Effector memory CD4-positive, alpha-beta T cell (primary cell): ENCODE measurements around the gene BCKDHB.
"Not testable (repeated sequence)": the region's sequence is repeated elsewhere in the genome, so short reads cannot be mapped to it uniquely, and the experiment has no call there.

Experiments
- DNase-seq, 3 donors: peaks; one replicate each; pipeline ENCODE4 v3.0.0-alpha.2; 2020
- H3K27ac ChIP-seq: 2 replicates; pipeline ENCODE4 v1.7.0; 2013; ENCODE audit warnings: mild to moderate bottlenecking, low read length, moderate library complexity; ENCODE audit not compliant: insufficient read depth, poor library complexity, severe bottlenecking
- H3K27me3 ChIP-seq: replicated peaks from 2 replicates; pipeline ENCODE4 v1.7.0; 2013; ENCODE audit warnings: mild to moderate bottlenecking, low read length; ENCODE audit not compliant: insufficient read depth, control insufficient read depth, poor library complexity, severe bottlenecking
- H3K36me3 ChIP-seq: 2 replicates; pipeline ENCODE4 v1.7.0; 2013; ENCODE audit warnings: mild to moderate bottlenecking, low read length, moderate library complexity; ENCODE audit not compliant: control insufficient read depth, insufficient read depth
- H3K4me1 ChIP-seq: 2 replicates; pipeline ENCODE4 v1.7.0; 2013; ENCODE audit warnings: low read length, mild to moderate bottlenecking; ENCODE audit not compliant: control insufficient read depth, insufficient read depth, poor library complexity, severe bottlenecking
- H3K4me3 ChIP-seq: 2 replicates; pipeline ENCODE4 v1.7.0; 2013; ENCODE audit warnings: low read length, low read depth, mild to moderate bottlenecking; ENCODE audit not compliant: insufficient read depth, poor library complexity, severe bottlenecking
- H3K9me3 ChIP-seq: 2 replicates; pipeline ENCODE4 v1.7.0; 2013; ENCODE audit warnings: mild to moderate bottlenecking, low read length, moderate library complexity; ENCODE audit not compliant: control insufficient read depth

Gene BCKDHB

GRCh38 chr6:80197474-80197873, 91.0 kb downstream of the BCKDHB start:
- H3K9me3 ChIP-seq: no peaks in the 10 kb centered on the region
- H3K36me3 ChIP-seq: no peaks in the 10 kb centered on the region
- no peaks in the 10 kb centered on the region for H3K27me3 ChIP-seq
- H3K4me1 ChIP-seq: no peaks in the 10 kb centered on the region
- no peak for DNase-seq
- H3K27ac ChIP-seq: no peak overlapping the region
- no peak overlapping the region for H3K4me3 ChIP-seq

GRCh38 chr6:80197986-80198385, 91.5 kb downstream of the BCKDHB start:
- Histone ChIP-seq H3K27ac (no peak overlapping the region), H3K4me1 (no peaks in the 10 kb centered on the region), H3K36me3 (no peaks in the 10 kb centered on the region), H3K27me3 (no peaks in the 10 kb centered on the region), H3K9me3 (no peaks in the 10 kb centered on the region), H3K4me3 (no peak overlapping the region)
- DNase-seq: no peak

GRCh38 chr6:80203283-80203682, 96.8 kb downstream of the BCKDHB start:
- no peaks in the 10 kb centered on the region for H3K36me3 ChIP-seq
- H3K27me3 ChIP-seq: no peaks in the 10 kb centered on the region
- H3K4me1 ChIP-seq: no peaks in the 10 kb centered on the region
- no peak for DNase-seq
- no peaks in the 10 kb centered on the region for H3K9me3 ChIP-seq
- H3K4me3 ChIP-seq: no peak overlapping the region
- no peak overlapping the region for H3K27ac ChIP-seq

GRCh38 chr6:80205404-80205803, 98.9 kb downstream of the BCKDHB start:
- no peak overlapping the region for H3K4me3 ChIP-seq
- H3K27ac ChIP-seq: no peak overlapping the region
- no peaks in the 10 kb centered on the region for H3K27me3 ChIP-seq
- H3K4me1 ChIP-seq: no peaks in the 10 kb centered on the region
- H3K9me3 ChIP-seq: no peaks in the 10 kb centered on the region
- no peak for DNase-seq
- no peaks in the 10 kb centered on the region for H3K36me3 ChIP-seq

GRCh38 chr6:80206758-80207157, 100.3 kb downstream of the BCKDHB start:
- no peaks in the 10 kb centered on the region for H3K27me3 ChIP-seq
- no peak overlapping the region for H3K4me3 ChIP-seq
- no peaks in the 10 kb centered on the region for H3K9me3 ChIP-seq
- H3K4me1 ChIP-seq: no peaks in the 10 kb centered on the region
- DNase-seq: no peak
- no peaks in the 10 kb centered on the region for H3K36me3 ChIP-seq
- no peak overlapping the region for H3K27ac ChIP-seq

GRCh38 chr6:80209430-80209829, 103.0 kb downstream of the BCKDHB start:
- no peaks in the 10 kb centered on the region for H3K27me3 ChIP-seq
- H3K4me1 ChIP-seq: no peaks in the 10 kb centered on the region
- no peak overlapping the region for H3K4me3 ChIP-seq
- H3K36me3 ChIP-seq: no peaks in the 10 kb centered on the region
- no peak for DNase-seq
- no peak overlapping the region for H3K27ac ChIP-seq
- H3K9me3 ChIP-seq: no peaks in the 10 kb centered on the region

- no peak for DNase-seq
- Histone ChIP-seq H3K36me3 (no peaks in the 10 kb centered on the region), H3K4me1 (no peaks in the 10 kb centered on the region), H3K9me3 (no peaks in the 10 kb centered on the region), H3K27ac (no peak overlapping the region), H3K27me3 (no peaks in the 10 kb centered on the region), H3K4me3 (no peak overlapping the region)
Measured at GRCh38 chr6:80210618-80211017, 104.1 kb downstream of the BCKDHB start.

- Histone ChIP-seq H3K36me3 (no peaks in the 10 kb centered on the region), H3K27me3 (no peaks in the 10 kb centered on the region), H3K4me3 (no peak overlapping the region), H3K9me3 (no peaks in the 10 kb centered on the region), H3K4me1 (no peaks in the 10 kb centered on the region), H3K27ac (no peak overlapping the region)
- DNase-seq: no peak
Measured at GRCh38 chr6:80211286-80211685, 104.8 kb downstream of the BCKDHB start.

- not testable (repeated sequence) for H3K36me3 ChIP-seq, H3K4me3 ChIP-seq, H3K27ac ChIP-seq, DNase-seq, H3K27me3 ChIP-seq, H3K4me1 ChIP-seq, H3K9me3 ChIP-seq
Measured at GRCh38 chr6:80211890-80212289, 105.4 kb downstream of the BCKDHB start.

GRCh38 chr6:80214436-80215022, 108.1 kb downstream of the BCKDHB start:
- DNase-seq: no peak
- H3K36me3 ChIP-seq: no peaks in the 10 kb centered on the region

More at GRCh38 chr6:80214436-80215022, 108.1 kb downstream of the BCKDHB start:
- Histone ChIP-seq H3K9me3 (no peaks in the 10 kb centered on the region), H3K4me3 (no peak overlapping the region), H3K27me3 (no peaks in the 10 kb centered on the region), H3K4me1 (no peaks in the 10 kb centered on the region), H3K27ac (no peak overlapping the region)
